Stimulated activated CD8-positive, alpha-beta memory T cell treated with anti-CD3 and anti-CD28 coated beads, Interleukin-4, amount 100 ng/mL, for 24 hours (primary cell): ENCODE measurements around the gene TPSAB1.
"Not testable (repeated sequence)": the region's sequence is repeated elsewhere in the genome, so short reads cannot be mapped to it uniquely, and the experiment has no call there.

Source experiments
- DNase-seq: peaks from one replicate; pipeline ENCODE4 v3.0.0-alpha.2; 2020; ENCODE audit warnings: low read depth

The TPSAB1 gene

DNA sequence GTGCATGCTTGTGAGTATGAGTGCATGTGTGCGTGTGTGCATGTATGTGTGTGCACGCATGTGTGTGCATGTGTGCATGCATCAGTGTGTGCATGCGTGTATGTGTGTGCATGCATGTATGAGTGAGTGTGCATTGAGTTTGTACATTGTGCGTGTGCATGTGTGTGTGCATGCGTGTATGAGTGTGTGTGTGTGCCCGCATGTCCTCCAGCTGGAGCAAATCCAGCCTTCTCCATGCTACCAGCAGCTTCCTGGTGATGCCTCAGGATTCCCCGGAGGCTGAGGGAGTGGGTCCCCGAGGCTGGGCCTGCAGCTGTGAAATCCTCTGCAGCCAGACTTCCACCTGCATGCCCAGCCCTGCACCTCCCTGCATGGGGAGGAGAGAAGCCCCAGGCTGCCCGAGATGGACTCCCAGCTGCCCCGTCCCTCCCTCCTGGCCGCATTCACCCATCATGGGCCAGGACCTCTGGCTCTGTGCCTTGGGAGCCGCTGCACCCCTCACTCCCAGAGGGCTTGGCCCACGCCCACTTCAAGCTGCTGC, 24.7 kb downstream of the TPSAB1 start:
- DNase-seq, result no peak

DNA sequence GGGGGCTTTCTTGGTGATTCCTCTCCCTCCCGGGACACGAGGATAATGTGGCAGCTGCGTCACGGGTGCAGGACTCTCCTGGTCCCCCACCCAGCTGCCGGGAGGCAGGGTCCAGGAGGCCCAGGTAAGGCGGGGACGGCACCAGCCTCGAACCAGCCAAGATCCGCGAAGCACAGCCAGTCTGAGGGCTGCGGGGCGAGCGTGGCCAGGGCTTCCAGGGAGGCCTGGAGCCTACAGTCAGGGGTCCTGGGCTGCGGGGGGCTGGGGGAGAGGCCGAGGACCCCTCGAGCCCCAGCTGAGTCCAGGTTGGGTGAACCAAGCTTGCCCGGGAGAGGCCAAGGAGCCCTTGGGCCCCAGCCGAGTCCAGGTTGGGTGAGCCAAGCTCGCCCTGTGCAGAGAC, 25.3 kb downstream of the TPSAB1 start:
- DNase-seq, result no peak

GRCh38 chr16:1269418-1269817, 28.9 kb downstream of the TPSAB1 start:
- not testable (repeated sequence) for DNase-seq

- no peak for DNase-seq
These were observed 30.8 kb downstream of the TPSAB1 start for GRCh38 chr16:1271380-1271723.

DNA sequence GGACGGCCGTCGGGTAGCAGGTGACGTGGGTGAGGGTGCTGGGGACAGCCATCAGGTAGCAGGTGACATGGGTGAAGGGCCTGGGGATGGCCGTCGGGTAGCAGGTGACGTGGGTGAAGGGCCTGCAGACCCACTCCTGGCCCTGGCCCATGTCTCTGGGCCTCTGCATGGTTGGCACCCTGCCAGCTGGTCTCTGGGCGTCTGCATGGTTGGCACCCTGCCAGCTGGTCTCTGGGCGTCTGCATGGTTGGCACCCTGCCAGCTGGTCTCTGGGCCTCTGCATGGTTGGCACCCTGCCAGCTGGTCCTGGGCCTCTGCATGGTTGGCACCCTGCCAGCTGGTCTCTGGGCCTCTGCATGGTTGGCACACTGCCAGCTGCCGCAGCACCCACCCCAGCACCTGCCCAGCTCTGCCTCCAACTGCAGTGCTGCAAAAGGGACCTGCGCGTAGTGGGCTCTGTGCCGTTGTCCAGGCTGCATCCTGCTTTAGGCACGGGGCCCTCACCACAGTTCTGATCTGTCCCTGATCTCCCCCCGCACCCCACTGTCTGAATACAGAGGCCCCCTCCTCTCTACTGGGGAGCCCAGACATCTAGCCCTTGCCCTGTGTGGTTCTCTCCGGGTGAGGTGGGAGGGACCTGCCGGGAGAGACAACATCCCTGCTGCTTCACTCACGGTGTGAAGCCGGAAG, 31.4 kb downstream of the TPSAB1 start:
- not testable (repeated sequence) for DNase-seq

- no peak for DNase-seq
These were observed 32.1 kb downstream of the TPSAB1 start for GRCh38 chr16:1272453-1273198.

GRCh38 chr16:1273816-1274215, 33.3 kb downstream of the TPSAB1 start:
- no peak for DNase-seq

DNA sequence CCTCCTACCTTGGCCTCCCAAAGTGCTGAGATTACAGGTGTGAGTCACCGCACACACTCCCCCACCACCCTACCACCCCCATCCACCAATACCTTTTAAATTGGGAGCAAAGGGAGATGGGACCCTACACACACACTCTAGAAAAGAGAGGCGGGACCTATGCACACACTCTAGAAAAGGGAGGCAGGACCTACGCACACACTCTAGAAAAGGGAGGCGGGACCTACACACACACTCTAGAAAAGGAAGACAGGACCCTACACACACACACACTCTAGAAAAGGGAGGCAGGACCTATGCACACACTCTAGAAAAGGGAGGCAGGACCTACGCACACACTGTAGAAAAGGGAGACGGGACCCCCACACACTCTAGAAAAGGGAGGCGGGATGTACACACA, 34.3 kb downstream of the TPSAB1 start:
- DNase-seq, result no peak

- no peak for DNase-seq
These were observed 35.5 kb downstream of the TPSAB1 start for GRCh38 chr16:1275791-1276579.

DNA sequence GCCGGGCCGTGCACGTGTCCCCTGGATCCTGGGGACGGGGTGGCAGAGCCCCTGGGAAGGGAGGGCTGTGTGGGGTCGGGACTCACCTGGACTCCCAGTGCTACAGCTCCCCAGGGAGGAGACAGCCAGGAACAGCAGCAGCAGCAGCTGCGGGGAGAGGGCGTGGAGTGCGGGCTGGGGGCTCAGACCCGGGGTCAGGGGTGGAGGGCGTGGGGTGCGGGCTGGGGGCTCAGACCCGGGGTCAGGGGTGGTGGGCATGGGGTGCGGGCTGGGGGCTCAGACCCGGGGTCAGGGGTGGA, 36.0 kb downstream of the TPSAB1 start:
- no peak for DNase-seq

GRCh38 chr16:1277151-1277598, 36.7 kb downstream of the TPSAB1 start:
- DNase-seq, result no peak

DNA sequence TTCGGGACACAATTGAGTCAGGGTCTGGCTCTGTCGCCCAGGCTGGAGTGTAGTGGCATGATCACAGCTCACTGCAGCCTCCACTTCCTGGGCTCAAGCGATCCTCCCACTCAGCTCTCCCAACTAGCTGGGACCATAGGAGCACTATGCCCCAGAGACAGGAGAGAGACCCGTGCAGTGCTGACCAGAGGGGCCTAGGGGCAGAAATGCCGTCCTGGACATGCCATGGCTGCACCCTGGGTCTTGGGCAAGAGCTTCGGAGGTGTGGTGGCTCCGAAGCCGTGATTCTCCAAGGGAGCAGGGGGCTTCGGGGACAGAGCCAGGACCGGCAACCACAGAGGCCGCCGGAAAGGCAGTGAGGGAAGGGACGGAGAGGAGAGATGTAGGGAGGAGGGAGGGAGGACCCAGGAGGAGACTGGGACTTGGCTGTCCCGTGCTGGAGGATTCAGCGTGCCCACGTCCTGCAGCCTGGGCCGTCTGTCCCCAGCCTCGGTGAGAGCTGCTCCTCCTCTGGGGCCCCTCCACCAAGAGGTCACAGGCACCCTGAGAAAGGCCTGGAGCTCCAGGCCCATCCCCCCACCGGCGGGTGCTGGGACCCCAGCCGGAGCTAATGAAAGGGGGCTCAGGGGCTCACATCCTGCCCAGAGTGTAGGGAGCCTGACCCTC, 37.2 kb downstream of the TPSAB1 start:
- no peak for DNase-seq

DNA sequence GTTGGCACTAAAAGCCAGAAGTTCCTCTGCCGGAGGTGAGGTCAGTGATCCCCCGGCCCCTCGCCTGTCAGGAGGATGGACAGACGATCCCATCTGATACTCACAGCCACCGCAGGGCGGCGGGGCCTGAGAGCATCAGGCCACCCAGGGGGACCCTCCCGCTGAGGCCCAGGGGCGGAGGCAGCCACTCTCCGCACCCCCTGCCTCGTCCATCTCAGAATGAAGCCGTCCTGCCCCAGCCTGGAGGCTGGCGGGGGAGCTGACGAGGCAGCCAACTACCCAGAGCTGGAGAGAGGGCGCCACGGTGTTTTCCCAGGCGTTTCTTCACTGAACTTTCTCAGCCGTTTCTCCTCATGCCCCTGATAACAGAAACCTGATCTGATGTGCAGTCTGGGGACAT, 38.0 kb downstream of the TPSAB1 start:
- no peak for DNase-seq

- no peak for DNase-seq
These were observed 38.8 kb downstream of the TPSAB1 start for GRCh38 chr16:1279081-1279944.

DNA sequence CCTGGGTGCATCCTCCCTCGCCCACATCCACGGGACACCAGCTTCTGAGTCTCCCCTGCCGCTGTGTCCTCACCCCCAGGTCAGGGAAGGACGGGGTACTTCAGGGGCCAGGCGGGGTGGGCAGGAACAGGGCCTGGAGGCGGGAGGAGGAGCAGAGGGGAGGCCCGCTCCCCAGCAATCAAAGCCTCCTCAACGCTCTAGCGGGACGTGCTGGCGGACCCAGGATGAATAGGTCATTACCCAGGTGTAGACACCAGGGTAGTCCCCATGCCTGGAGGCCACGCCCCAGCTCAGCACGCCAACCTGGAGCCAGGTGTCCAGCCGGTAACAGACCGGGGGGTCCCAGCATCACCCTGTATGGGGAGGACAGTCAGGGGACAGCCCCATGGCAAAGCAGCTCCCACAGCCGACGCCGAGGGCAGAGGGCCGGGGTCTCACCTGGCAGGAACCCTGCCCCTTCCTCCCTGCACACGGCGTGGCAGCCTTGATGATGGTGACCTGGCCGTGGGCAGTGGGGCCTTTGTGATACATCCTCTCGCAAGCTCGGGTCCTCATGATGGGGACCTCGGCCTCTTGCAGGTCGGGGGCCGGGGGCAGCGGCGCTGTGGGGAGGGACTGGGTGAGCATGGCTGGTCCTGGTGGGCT, 39.6 kb downstream of the TPSAB1 start:
- DNase-seq, result no peak

DNA sequence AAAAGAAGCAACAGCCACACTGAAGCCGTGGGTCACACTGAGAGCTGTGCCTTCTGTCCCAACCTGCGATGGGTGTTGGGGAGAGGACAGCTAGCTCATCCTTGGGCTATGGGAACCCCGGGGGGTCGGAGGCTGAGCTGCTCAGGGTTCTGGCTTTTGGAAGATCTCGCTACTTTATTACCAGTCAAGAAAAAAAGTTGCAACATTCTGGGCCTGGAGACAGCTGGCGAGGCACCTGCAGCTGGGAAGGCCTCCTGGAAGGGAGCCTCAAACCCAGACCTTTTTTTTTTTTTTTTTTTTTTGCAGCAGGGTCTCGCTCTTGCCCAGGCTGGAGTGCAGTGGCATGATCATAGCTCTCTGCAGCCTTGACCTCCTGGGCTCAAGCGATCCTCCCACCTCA, 40.3 kb downstream of the TPSAB1 start:
- no peak for DNase-seq

GRCh38 chr16:1281517-1281916, 41.0 kb downstream of the TPSAB1 start:
- no peak for DNase-seq

GRCh38 chr16:1282324-1282973, 41.9 kb downstream of the TPSAB1 start:
- DNase-seq, result no peak

GRCh38 chr16:1283296-1283695, 42.8 kb downstream of the TPSAB1 start:
- no peak for DNase-seq

GRCh38 chr16:1283996-1284616, 43.6 kb downstream of the TPSAB1 start:
- DNase-seq, result no peak
